Uterus (tissue), 4 donors: Measurements from ENCODE around the gene NCAM1. TPM values are rescaled to one million over a fixed set of nuclear protein-coding genes. Genes with fewer than 3 reads are reported as not detected.

Source experiments
- DNase-seq, 2 donors: peaks; one replicate each; pipeline ENCODE4 v3.0.0-alpha.2; 2019 to 2020
- H3K27ac ChIP-seq, 2 donors: fragments of 200-600 bp; sonication (generic); 1 replicate in 1 of 2; 2 replicates in 1 of 2; pipeline ENCODE4 v1.5.1; 2016 to 2018
- H3K27me3 ChIP-seq, 2 donors: fragments of 200-600 bp; sonication (generic); one replicate each; pipeline ENCODE4 v1.5.1; 2018 to 2019; ENCODE audit warnings: control low read depth in 1 of 2
- H3K36me3 ChIP-seq, 2 donors: fragments of 200-600 bp; sonication (generic); one replicate each; pipeline ENCODE4 v1.5.1; 2019; ENCODE audit warnings: control low read depth in 1 of 2
- H3K4me1 ChIP-seq, 2 donors: fragments of 200-600 bp; sonication (generic); one replicate each; pipeline ENCODE4 v1.5.1; 2018 to 2019; ENCODE audit warnings: control low read depth in 1 of 2
- H3K4me3 ChIP-seq, 2 donors: fragments of 200-600 bp; sonication (generic); 1 replicate in 1 of 2; 2 replicates in 1 of 2; pipeline ENCODE4 v1.5.1; 2018 to 2019; ENCODE audit warnings: mild to moderate bottlenecking in 1 of 2
- H3K9me3 ChIP-seq, 2 donors: fragments of 200-600 bp; sonication (generic); one replicate each; pipeline ENCODE4 v1.5.1; 2019; ENCODE audit warnings: control low read depth in 1 of 2
- POLR2A ChIP-seq, 2 donors: fragments of 450-650 bp; IDR thresholded peaks; one replicate each; pipeline ENCODE4 v1.6.1; 2016; ENCODE audit warnings: antibody characterized with exemption in 2 of 2, mild to moderate bottlenecking in 1 of 2, moderate library complexity in 1 of 2
- intact Hi-C: fragments of 100-400 bp; cut with DNase I; formaldehyde crosslinking; loops from one replicate; pipeline ENCODE4 v1.15.1; 2023; ENCODE audit warnings: low total_unique reads
- total RNA-seq, 4 donors: library from RNA; depleted of rRNA in 3 of 4; stranded (reverse); fragments of >200 nt in 3 of 4; gene quantifications; one replicate each; pipeline versions ENCODE4 v1.1.0 to v1.2.4, GENCODE V29; 2014 to 2023
- TF ChIP-seq, protein P1 (sequence below), 4 experiments: fragments of 200-600 bp in 2 of 4; fragments of 450-650 bp in 2 of 4; sonication (generic) in 2 of 4; IDR thresholded peaks; one replicate each; pipeline ENCODE4 v1.5.1; 2016 to 2019; ENCODE audit warnings: antibody characterized with exemption in 4 of 4, mild to moderate bottlenecking in 2 of 4, moderate library complexity in 1 of 4
- donor health status: DM: yes; HTN: yes; CAD: no.

The NCAM1 gene
- total RNA-seq, 4 donors from 2014 or later: 54.4 to 210 (median 171) TPM

DNA sequence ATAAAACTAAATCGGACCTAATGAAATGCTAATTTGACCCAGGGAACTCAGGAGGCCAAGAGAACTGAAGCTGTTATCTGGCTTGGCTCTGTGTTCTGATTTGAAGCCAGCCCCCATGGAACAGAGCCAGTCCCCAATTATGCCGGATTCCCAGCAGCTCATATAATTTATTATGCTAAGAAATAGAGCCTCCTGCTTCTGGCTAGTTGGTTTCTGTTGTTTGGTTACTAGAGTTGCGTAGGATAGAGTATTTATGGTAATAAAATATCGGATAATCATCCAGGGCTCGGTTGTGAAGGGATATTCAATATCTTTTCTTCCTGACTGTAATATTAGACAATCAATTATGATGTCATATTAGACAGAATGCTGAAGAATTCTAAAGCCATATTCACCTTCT is 232.7 kb downstream of the NCAM1 start:
- no peaks in the 10 kb centered on the region for H3K36me3 ChIP-seq
- H3K4me3 ChIP-seq: no peak overlapping the region
- intact Hi-C loops: no loop called here
- no peaks in the 10 kb centered on the region for H3K27me3 ChIP-seq
- H3K27ac ChIP-seq: peak overlapping the region; percentile 60 to 69
- peaks cover 0 to 14% of the 10 kb centered on the region in 2 donors for H3K4me1 ChIP-seq
- DNase-seq: peak; percentile 88 to 91
- H3K9me3 ChIP-seq: no peaks in the 10 kb centered on the region
- TF ChIP-seq, protein P1, sequence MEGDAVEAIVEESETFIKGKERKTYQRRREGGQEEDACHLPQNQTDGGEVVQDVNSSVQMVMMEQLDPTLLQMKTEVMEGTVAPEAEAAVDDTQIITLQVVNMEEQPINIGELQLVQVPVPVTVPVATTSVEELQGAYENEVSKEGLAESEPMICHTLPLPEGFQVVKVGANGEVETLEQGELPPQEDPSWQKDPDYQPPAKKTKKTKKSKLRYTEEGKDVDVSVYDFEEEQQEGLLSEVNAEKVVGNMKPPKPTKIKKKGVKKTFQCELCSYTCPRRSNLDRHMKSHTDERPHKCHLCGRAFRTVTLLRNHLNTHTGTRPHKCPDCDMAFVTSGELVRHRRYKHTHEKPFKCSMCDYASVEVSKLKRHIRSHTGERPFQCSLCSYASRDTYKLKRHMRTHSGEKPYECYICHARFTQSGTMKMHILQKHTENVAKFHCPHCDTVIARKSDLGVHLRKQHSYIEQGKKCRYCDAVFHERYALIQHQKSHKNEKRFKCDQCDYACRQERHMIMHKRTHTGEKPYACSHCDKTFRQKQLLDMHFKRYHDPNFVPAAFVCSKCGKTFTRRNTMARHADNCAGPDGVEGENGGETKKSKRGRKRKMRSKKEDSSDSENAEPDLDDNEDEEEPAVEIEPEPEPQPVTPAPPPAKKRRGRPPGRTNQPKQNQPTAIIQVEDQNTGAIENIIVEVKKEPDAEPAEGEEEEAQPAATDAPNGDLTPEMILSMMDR (IDR thresholded peaks at IDR 0.05): no peak
- no peak for TF ChIP-seq POLR2A (IDR thresholded peaks at IDR 0.05)

DNA sequence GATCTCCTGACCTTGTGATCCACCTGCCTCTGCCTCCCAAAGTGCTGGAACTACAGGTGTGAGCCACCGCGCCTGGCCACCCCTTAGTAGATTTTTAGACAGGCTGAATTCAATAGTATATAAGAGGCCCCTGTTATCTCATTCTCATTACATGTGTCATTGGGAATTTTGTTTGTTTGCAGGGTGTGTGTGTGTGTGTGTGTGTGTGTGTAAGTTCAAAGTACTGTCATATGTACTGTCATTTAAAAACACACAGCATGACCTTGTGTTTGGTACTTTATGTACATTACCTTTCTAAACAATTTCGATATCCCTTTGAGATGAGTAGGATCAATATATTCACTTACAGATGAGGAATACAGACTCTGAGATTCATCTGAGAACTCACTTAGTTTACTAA is 234.5 kb downstream of the NCAM1 start:
- H3K27me3 ChIP-seq: no peaks in the 10 kb centered on the region
- intact Hi-C loops: no loop called here
- DNase-seq: no peak

DNA sequence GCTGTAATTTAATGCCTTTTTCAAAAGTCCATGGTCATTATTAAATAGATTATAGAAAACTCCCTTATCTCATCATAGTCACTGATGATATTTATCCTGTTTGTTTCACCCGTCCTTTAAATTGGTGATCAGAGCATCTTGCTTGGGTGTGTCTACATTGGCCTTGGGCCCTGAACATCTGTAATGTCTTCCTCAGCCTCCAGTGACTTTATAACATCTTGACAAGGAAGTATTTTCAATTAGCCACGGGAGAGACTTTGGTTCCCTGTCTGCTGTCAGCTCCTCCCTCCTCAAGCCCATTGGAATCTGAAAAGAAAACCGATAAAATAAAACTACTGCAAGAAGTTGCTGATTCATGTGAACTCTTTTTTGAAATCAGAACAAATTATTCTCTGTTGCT is 236.2 kb downstream of the NCAM1 start:
- intact Hi-C loops: no loop called here
- Histone ChIP-seq H3K36me3 (no peaks in the 10 kb centered on the region), H3K4me3 (no peak overlapping the region), H3K27ac (peak overlapping the region; percentile 14 to 21), H3K27me3 (no peaks in the 10 kb centered on the region), H3K4me1 (peaks cover 0 to 14% of the 10 kb centered on the region in 2 donors), H3K9me3 (no peaks in the 10 kb centered on the region)
- no peak for DNase-seq
- no peak for TF ChIP-seq POLR2A (IDR thresholded peaks at IDR 0.05)
- TF ChIP-seq, protein P1 (IDR thresholded peaks at IDR 0.05): no peak

More for the DNA sequence above, 234.5 kb downstream of the NCAM1 start:
- TF ChIP-seq POLR2A (IDR thresholded peaks at IDR 0.05): no peak
- TF ChIP-seq, protein P1 (IDR thresholded peaks at IDR 0.05): no peak
- Histone ChIP-seq H3K4me1 (peaks cover 0 to 14% of the 10 kb centered on the region in 2 donors), H3K4me3 (no peak overlapping the region), H3K36me3 (no peaks in the 10 kb centered on the region), H3K9me3 (no peaks in the 10 kb centered on the region), H3K27ac (no peak overlapping the region)

DNA sequence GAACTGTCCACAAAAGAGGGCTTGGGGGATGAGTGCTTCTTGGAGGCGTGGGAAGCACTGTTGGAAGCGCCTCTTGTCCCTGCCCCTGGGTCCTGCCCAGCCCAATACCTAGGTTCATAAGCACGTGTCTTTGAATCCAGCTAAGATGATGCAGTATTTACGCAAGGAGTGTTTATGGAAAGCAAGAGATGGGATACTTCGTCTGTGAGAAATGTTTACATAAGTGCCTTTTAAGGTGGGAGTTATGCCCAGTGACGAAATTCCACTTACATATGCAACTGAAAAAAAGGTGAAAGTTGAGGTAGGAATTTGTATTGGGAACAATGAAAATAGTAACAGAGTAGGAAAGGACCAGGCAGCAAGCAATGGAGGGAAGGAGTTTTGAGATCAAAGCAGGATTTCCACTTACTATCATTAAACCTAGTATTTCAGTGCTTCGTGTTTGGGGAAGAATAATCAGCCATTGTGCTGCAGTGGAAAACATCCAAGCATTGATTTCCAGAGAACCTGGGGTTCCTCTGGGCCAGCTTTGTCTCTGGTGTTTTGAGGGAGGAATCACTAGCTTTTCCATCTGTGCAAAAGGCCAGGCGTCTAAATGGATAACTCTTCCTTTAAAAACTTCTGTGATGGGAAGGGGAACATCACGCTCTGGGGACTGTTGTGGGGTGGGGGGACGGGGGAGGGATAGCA is 237.9 kb downstream of the NCAM1 start:
- Histone ChIP-seq H3K27me3 (no peaks in the 10 kb centered on the region), H3K4me3 (no peak overlapping the region), H3K36me3 (no peaks in the 10 kb centered on the region), H3K27ac (peak overlapping the region in 1 of 2 donors; percentile 30), H3K9me3 (no peaks in the 10 kb centered on the region), H3K4me1 (peaks cover 0 to 6% of the 10 kb centered on the region in 2 donors)
- no peak for DNase-seq
- intact Hi-C loops: no loop called here
- TF ChIP-seq, protein P1 (IDR thresholded peaks at IDR 0.05): no peak
- no peak for TF ChIP-seq POLR2A (IDR thresholded peaks at IDR 0.05)

DNA sequence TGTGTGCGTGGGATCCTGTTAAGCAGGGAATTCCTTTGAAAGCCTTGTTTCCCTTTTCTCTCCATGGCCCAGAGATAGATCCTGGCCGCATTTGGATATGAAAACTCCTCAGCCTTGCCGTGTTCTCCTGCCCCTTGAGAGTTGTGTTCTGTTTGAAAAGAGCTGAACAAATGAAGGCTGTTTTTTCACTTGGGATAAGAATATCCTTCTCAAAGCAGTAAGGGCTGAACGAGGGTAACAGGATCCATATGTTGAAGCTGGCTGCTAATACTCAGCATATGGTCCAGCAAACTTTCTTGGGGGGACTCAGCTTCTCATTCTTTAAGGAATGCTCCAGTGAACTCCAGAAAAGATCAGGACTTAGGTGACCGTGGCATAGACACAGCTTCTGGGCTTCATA is 238.6 kb downstream of the NCAM1 start:
- Histone ChIP-seq H3K4me3 (no peak overlapping the region), H3K4me1 (no peaks in the 10 kb centered on the region), H3K27ac (peak overlapping the region; percentile 50 to 57), H3K9me3 (no peaks in the 10 kb centered on the region), H3K36me3 (no peaks in the 10 kb centered on the region), H3K27me3 (no peaks in the 10 kb centered on the region)
- TF ChIP-seq, protein P1 (IDR thresholded peaks at IDR 0.05): no peak
- TF ChIP-seq POLR2A (IDR thresholded peaks at IDR 0.05): no peak
- DNase-seq: no peak
- intact Hi-C loops: no loop called here
